Endothelial cell (in vitro differentiated cells): ENCODE data around the gene POLD3. TPM values are rescaled to one million over a fixed set of nuclear protein-coding genes. Genes with fewer than 3 reads are reported as not detected.

Experiments used
- DNase-seq: peaks from one replicate; pipeline ENCODE4 v3.0.0; 2021; ENCODE audit warnings: low spot score
- H3K27ac Mint-ChIP-seq: one replicate; pipeline ENCODE4 v1.8.0; 2021; ENCODE audit warnings: mixed read lengths, inconsistent platforms; ENCODE audit not compliant: unreplicated experiment
- H3K27me3 Mint-ChIP-seq: one replicate; pipeline ENCODE4 v1.8.0; 2021; ENCODE audit warnings: mild to moderate bottlenecking, moderate library complexity, mixed read lengths, inconsistent platforms; ENCODE audit not compliant: unreplicated experiment
- H3K36me3 Mint-ChIP-seq: one replicate; pipeline ENCODE4 v1.8.0; 2021; ENCODE audit warnings: mild to moderate bottlenecking, low read depth, mixed read lengths, inconsistent platforms; ENCODE audit not compliant: unreplicated experiment
- H3K4me1 Mint-ChIP-seq: one replicate; pipeline ENCODE4 v1.8.0; 2021; ENCODE audit warnings: mild to moderate bottlenecking, mixed read lengths, inconsistent platforms; ENCODE audit not compliant: unreplicated experiment
- H3K4me3 Mint-ChIP-seq: one replicate; pipeline ENCODE4 v1.8.0; 2021; ENCODE audit warnings: mild to moderate bottlenecking, mixed read lengths, inconsistent platforms; ENCODE audit not compliant: unreplicated experiment
- H3K9me3 Mint-ChIP-seq: one replicate; pipeline ENCODE4 v1.8.0; 2021; ENCODE audit warnings: mixed read lengths, inconsistent platforms; ENCODE audit not compliant: unreplicated experiment
- total RNA-seq: library from RNA; stranded (reverse); fragmentation: NEBNext Ultra II Directional; extraction: Animal tissue kit (Norgen Biotek cat#: 25700); gene quantifications from one replicate; pipeline ENCODE4 v1.2.1, GENCODE V29; 2021; ENCODE audit not compliant: unreplicated experiment
- TF ChIP-seq, protein P1 (sequence below): fragments of 200-600 bp; sonication (generic); IDR thresholded peaks from one replicate; pipeline ENCODE4 v1.5.0; 2021; ENCODE audit warnings: antibody characterized with exemption; ENCODE audit not compliant: unreplicated experiment

POLD3 gene
- total RNA-seq, 1 donor from 2014 or later = 16.0 TPM

DNA sequence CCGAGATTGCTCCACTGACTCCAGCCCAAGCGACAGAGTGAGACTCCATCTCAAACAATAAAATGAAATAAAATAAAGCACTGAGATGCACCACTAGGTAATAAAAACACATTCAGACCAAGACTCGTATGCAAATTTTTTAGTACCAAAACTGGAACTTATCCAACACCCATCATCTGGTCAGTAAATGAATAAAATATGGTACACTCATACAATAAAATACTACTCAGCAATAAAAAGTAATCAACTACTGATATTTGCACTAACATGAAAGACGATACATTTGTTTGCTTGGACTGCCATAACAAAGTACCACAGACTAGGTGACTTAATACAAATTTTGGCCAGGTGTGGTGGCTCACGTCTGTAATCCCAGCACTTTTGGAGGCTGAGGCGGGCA, 17.8 kb upstream of the POLD3 start:
- Mint-ChIP-seq H3K36me3 (no peaks in the 10 kb centered on the region), H3K27me3 (peaks cover 2% of the 10 kb centered on the region), H3K4me3 (no peak overlapping the region), H3K27ac (no peak overlapping the region), H3K9me3 (no peaks in the 10 kb centered on the region), H3K4me1 (peaks cover 8% of the 10 kb centered on the region)
- TF ChIP-seq, protein P1, sequence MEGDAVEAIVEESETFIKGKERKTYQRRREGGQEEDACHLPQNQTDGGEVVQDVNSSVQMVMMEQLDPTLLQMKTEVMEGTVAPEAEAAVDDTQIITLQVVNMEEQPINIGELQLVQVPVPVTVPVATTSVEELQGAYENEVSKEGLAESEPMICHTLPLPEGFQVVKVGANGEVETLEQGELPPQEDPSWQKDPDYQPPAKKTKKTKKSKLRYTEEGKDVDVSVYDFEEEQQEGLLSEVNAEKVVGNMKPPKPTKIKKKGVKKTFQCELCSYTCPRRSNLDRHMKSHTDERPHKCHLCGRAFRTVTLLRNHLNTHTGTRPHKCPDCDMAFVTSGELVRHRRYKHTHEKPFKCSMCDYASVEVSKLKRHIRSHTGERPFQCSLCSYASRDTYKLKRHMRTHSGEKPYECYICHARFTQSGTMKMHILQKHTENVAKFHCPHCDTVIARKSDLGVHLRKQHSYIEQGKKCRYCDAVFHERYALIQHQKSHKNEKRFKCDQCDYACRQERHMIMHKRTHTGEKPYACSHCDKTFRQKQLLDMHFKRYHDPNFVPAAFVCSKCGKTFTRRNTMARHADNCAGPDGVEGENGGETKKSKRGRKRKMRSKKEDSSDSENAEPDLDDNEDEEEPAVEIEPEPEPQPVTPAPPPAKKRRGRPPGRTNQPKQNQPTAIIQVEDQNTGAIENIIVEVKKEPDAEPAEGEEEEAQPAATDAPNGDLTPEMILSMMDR = no peak
- no peak for DNase-seq

DNA sequence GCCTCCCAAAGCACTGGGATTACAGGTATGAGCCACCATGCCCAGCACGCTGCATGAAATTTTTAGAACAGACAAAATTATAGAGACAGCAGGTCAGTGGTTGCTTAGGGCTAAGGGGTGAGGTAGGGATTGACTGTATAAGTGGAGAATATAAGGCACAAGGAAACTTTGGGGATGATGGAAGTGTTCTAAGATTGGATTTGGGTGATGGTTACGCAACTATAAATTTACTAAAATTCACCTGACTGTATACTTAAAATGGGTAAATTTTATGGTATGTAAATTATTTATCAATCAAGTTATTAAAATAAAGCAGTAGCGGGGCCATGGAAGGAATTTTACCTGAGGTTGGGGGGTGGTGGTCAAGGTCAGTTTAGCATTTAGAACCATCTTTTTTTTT, 16.4 kb upstream of the POLD3 start:
- TF ChIP-seq, protein P1 = no peak
- Mint-ChIP-seq H3K4me3 (no peak overlapping the region), H3K27me3 (peaks cover 2% of the 10 kb centered on the region), H3K36me3 (no peaks in the 10 kb centered on the region), H3K27ac (no peak overlapping the region), H3K4me1 (peaks cover 13% of the 10 kb centered on the region), H3K9me3 (no peaks in the 10 kb centered on the region)
- DNase-seq = no peak

DNA sequence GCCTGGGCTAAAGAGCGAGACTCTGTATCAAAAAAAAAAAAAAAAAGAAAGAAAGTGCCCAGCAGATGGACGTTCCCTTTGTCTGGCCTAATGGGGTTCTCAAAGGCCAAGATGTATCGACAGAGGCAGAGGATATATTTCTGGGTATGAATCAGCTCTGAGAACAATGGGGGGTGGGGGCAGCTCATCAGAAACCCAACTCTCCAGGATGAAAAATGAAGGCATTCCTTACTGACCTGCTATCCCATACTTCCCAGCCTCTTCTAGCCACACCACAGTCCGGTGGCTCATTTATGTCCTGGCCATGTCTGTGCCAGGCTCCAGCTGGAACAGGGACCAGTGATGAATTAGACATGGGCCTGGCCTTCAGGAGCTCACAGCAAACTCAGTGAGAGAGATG, 15.2 kb upstream of the POLD3 start:
- H3K9me3 Mint-ChIP-seq = no peaks in the 10 kb centered on the region
- H3K4me1 Mint-ChIP-seq = peaks cover 13% of the 10 kb centered on the region
- no peak overlapping the region for H3K27ac Mint-ChIP-seq

DNA sequence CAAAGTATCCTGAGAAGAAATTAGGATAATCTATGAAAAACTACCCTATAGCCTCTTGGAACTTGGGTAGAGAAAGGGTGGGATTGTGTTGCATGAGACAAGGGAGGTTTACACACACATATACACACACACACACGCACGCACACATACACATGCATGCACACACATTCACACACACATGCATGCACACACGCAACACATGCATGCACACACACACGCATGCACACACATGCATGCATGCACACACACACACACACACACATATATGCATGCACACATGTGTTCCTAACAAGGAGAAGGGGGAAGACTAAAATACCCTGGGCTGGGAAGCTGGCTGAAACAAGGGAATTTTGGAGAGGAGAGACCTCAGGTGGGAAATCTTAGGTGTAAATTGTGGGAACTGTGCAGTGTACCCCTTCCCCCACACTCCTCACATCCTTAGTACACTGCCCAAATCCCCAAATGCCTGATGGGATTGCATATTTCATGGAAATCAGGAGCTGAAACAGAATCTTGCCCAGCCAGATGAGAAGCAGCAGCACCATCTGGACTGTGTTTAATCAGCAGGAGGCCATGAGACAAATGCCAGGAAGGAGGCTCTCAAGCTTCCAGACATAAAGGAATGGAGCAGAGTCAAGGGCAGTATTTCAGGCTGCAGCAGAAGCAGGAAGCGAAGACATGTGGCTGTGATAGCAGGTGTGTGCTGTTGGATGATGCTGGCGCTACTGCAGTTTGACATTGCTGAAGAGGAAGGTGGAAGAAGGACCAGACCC, 14.6 kb upstream of the POLD3 start:
- Mint-ChIP-seq H3K9me3 (no peaks in the 10 kb centered on the region), H3K36me3 (no peaks in the 10 kb centered on the region), H3K27me3 (peaks cover 4% of the 10 kb centered on the region), H3K27ac (peak overlapping the region; percentile 44), H3K4me1 (peaks cover 13% of the 10 kb centered on the region), H3K4me3 (peak overlapping the region; percentile 42)
- TF ChIP-seq, protein P1 = no peak
- DNase-seq = no peak

More for the DNA sequence above, 15.2 kb upstream of the POLD3 start:
- no peak for DNase-seq
- TF ChIP-seq, protein P1 = no peak
- Mint-ChIP-seq H3K4me3 (no peak overlapping the region), H3K27me3 (peaks cover 4% of the 10 kb centered on the region), H3K36me3 (no peaks in the 10 kb centered on the region)

DNA sequence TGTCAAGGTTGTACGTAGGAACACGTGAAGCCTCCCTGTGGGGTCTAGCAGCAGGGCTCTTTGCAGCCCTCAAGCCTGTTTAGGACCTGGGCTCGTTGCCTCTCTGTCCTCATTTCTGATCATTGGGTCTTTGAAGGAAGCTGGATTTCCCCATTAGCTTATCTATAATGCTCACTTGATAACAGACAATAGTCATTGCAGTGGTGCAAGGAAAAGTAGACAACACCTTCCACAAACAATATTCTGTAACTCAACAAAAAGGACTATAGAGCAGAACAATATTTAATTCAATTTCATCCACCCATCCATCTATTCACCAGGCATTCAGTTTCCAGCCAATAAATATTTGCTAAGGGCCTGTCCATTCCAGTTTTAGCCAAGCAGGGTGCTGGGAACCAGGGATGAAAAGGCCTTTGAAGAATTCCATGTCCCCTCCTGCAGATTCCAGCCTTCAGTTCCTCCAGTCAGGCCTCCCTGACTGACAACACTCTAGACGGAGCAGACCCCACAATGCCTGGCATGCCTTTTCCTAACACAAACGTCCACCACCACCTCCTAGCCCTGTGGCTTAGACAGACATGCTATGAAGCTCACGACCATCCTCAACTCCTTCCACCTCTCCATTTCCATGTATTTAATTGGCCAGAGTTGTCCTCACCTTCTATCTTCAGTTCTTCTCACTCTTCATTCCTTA, 12.7 kb upstream of the POLD3 start:
- DNase-seq = no peak
- Mint-ChIP-seq H3K36me3 (no peaks in the 10 kb centered on the region), H3K27me3 (peaks cover 4% of the 10 kb centered on the region), H3K9me3 (no peaks in the 10 kb centered on the region), H3K27ac (no peak overlapping the region), H3K4me1 (peaks cover 13% of the 10 kb centered on the region), H3K4me3 (no peak overlapping the region)
- TF ChIP-seq, protein P1 = no peak
